Measurements from ENCODE around the gene TMEM63B.
A peak's percentile ranks its signal among the peaks of the same experiment; 100 is the strongest.

Gene TMEM63B

DNA sequence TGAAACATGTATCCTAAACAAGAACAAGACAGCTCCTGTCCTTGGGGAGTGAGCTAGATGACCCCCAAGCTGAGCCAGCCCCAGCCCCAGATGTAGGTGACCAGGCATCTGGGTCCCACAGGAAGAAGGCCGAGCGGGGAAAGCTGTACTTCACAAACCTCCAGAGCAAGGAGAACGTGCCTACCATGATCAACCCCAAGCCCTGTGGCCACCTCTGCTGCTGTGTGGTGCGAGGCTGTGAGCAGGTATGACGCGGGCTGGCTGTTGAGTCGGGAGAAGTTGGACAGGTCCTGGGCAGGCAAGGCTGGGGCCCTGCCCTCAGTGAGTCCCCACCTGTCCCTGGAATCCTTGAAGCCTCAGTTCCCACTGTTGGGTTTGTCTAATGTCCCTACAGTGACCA lies 19.9 kb downstream of the TMEM63B start:
- no peak for DNase-seq

DNA sequence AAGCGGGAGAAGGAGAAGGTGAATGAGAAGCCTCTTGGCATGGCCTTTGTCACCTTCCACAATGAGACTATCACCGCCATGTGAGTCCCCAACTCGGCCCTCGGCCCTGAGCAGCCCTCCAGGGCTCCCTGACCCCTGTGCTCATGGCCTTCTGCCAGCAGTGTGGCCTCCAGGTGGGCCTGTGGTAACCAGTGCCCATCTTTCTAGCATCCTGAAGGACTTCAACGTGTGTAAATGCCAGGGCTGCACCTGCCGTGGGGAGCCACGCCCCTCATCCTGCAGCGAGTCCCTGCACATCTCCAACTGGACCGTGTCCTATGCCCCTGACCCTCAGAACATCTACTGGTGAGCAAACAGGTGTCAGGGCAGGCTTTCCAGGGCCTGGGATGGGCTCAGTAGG lies 21.0 kb downstream of the TMEM63B start:
- no peak for DNase-seq

DNA sequence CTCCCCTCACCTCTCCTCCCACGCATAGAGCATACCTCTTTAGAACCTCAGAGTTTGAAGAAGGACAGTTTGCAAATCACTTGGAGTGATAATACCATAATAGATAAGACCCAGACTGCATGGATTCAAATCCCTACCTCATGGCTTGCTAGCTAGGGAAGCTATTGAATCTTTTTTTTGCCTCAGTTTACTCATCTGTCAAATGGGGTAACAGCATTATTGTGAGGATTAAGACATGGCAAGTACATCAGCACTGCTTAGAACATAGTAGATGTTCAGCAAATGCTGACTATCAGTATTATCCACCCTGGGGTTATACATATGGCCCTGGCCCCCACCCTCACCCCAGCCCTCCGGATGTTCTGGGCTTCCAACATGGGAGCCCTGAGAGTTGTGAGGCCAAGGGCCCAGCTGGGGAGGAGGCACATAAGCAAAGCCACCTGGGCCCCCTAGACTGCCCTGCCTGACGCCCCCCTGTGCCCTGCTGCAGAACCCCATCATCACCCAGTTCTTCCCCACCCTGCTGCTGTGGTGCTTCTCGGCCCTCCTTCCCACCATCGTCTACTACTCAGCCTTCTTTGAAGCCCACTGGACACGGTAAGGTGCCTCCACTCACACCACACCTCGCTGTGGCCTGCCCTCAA lies 22.1 kb downstream of the TMEM63B start:
- no peak for DNase-seq

DNA sequence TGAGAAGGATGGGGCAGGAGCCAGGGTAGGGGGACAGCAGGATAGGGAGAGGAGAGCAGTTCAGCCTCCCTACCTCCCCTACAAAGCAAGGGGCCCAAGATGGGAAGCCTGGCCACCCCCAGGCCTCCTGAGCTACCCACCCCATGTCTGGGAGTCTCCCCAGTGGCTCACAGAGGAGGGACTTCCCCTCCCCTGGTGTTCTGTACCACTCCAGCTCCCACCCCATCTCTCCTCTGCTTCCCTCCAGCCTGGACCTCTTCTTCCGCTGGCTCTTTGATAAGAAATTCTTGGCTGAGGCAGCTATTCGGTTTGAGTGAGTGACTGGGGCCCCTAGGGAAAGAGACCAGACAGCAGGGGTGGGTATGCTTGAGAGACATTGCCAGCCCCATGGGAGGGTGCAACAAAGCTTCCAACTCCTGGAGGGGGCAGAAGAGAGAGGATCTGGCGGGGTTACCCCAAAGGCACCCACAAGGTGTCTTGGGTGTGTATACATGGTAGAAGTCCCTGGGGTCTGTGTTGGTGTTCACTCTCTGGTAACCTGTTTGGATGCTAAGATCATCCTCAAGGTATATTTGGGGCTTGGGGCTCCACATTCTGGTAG lies 23.1 kb downstream of the TMEM63B start:
- no peak for DNase-seq

DNA sequence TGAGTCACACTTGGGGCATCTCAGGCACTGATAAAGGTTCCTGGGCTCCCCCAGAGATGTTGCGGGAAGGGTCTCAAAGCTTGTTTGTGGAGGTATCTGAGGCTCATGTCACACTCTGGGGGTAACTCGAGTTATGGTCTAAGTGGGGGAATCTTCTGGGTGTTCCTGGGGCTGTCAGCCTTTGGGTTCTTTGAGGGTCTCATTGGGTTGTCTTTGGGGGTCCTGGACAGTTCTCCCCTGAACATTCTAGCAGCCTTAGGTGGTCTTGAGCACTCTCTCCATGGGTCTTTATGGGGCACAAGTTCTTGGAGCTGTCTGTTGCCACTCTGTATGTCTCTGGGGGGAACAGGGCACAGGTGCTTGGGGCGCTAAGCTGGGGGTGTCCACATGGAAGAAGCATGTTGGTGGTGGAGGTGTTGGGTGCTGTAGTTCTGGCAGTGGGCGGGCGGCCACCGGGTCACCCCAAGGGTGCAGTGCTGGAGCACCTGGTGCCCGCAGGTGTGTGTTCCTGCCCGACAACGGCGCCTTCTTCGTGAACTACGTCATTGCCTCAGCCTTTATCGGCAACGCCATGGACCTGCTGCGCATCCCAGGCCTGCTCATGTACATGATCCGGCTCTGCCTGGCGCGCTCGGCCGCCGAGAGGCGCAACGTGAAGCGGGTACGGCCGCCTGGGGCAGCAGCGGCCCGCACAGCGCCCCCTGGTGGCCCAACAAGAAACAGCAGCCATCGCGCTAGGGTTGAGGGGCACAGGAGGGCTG lies 24.2 kb downstream of the TMEM63B start:
- DNase-seq = peak; percentile 87

DNA sequence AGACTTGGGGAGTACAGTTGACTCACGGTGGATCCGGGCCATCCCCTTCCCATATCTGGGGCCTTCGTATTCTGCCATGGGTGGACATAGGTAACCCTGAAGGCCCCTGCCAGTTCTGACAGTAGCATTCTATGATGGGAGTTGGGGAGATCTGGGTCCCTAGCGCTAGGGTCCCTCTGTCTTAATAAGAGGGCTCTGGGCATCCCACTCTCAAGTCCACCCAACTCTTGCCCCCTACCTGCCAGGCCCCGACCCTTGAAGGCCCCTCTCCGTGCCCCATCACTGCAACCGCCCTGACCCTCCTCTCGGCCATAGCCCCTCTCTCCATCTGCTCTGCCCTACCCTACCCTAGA lies 24.7 kb downstream of the TMEM63B start:
- DNase-seq = no peak

DNA sequence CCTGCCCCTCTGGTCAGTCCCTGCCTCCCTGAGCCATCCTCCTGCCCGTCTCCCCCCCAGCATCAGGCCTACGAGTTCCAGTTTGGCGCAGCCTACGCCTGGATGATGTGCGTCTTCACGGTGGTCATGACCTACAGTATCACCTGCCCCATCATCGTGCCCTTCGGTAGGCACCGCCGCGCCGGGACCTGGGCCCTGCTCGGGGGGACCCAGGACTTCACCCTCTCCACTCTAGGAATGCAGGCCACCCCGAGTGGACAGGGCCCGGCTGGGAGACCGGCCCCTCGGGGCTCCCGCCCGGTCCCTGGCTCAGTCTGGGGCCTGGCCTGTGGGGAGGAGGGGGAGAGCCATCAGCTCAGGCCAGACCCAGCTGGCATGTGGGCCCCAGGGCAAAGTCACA lies 25.2 kb downstream of the TMEM63B start:
- no peak for DNase-seq

DNA sequence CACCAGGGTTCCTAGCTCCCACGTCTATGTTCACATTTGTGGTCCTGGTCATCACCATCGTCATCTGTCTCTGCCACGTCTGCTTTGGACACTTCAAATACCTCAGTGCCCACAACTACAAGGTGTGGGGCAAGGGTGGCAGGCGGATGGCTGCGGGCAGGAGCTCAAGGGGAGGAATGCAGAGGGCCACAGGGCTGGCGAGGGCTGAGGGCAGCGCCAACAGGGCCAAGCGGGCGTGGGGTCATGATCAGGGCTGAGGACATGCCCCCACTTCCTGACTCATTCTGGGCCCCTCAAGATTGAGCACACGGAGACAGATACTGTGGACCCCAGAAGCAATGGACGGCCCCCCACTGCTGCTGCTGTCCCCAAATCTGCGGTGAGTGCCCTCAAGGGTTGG lies 26.7 kb downstream of the TMEM63B start:
- no peak for DNase-seq

DNA sequence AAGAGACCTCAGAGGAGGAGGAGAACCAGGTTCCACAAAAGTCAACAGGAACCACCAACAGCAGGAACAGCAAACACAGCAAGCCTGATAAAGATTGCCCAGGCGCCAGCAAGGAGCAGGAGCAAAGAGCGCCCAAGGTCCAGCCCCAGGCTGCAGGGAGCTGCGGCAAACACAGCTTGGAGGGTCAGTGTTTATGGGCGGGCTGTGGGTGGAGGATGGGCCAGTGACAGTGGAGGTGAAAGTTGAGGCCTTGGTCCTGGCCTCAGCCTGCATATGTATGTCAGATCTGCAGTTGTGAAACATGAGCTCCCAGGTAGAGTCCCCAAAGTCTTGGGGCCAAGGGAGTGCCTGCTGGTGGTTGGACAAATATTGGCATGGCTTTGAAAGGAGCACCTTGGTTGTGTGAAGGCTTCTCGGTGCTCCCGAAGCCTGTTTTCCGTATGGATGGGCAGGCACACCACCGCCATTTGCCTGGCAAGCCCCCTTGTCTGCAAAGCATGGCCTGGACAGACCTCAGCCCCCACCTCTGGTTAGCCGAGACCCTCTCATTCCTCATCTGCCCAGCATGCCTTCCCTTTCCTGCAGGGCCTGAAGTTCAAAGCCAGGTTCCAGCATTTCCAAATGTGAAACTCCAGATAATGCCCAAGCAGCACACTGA lies 29.3 kb downstream of the TMEM63B start:
- no peak for DNase-seq

DNA sequence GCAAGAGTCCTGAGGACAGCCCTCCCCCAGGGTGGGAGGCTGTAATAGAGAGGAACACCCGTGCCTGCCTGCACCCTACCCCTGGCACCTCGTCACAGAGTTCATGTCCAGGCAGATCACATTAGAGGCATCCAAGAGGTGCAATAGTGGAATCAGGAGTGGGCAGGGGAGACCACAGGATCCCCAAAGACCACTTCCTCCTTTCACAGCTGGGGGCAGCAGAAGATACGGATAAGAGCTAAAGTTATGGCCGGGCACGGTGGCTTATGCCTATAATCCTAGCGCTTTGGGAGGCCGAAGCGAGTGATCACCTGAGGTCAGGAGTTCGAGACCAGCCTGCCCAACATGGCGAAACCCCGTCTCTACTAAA lies 29.8 kb downstream of the TMEM63B start:
- DNase-seq = peak; percentile 26

DNA sequence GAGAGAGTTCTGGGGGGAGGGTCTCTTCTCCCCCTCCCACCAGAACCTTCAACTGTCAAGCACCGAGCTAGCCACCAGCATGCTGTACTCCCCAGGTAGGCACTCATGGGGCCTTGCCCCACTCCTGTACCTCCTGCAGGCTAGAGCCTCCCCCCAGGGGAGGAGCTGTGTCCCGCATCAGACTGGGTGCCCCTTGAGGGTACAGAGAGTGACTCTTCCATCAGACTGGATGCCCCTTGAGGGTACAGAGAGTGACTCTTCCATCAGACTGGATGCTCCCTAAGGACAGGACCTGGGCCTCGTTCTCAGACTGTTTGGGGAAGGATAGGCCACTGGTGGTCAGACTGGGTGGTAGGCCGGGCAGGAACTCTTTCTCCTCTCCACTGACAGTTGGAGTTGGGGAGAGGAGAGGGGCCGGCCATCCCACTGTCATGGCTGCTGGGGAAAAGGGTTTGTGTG lies 31.4 kb downstream of the TMEM63B start, which contains the start of gene CAPN11:
CAPN11 (plus strand) TSS at position 51 of the 459 bp plus-strand sequence; CDS start at position 80, 29 bp downstream.
- no peak for DNase-seq

DNA sequence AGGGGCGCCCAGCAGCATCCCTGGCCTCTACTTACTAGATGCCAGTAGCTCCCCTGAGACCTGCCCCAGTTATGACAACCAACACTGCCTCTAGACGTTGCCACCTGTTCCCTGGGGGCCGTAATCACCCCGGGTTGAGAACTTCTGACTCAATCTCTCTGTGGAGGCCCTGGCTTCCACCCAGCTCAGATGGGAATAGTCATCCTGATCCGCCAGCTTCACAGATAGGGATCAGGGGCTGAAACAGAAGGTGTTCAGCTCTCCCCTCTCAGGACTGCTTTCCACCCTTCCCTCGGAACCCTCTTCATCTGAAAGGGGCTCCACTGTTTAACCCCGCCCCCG lies 34.6 kb downstream of the TMEM63B start:
- DNase-seq = no peak

DNA sequence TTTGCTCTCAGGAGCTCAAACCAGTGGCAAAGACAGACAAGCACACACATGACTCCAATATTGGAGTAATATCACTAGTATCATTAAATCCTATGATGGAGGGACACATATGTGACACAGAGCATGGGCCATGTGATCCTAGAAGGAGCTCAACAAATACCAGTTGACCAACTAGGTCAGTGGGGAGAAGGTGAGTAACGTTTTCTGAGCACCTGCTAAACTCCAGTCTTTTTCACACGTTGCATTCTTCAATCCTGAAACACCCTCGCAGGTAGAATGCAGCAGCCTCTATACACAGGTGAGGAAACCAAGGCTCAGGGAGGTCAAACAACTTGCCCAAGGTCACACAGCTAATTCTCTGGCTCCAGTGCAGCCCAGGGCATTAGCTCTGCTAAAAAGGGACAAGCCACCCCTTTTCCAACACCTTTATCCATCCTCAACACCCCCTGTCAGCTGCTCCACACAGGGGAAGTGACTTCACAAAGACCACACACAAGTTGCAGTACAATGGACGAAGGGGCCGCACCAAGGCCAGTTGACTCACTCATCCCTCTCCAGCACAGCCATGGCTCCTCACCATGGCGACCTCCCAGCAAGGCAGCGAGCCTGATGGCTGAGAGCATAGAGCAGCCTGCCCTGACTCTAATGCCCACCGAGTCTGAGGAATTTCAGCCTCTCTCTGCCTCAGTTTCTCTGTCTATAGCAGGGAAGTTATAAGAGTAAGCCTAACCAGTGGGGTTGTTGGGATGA lies 35.7 kb downstream of the TMEM63B start:
- DNase-seq = no peak

DNA sequence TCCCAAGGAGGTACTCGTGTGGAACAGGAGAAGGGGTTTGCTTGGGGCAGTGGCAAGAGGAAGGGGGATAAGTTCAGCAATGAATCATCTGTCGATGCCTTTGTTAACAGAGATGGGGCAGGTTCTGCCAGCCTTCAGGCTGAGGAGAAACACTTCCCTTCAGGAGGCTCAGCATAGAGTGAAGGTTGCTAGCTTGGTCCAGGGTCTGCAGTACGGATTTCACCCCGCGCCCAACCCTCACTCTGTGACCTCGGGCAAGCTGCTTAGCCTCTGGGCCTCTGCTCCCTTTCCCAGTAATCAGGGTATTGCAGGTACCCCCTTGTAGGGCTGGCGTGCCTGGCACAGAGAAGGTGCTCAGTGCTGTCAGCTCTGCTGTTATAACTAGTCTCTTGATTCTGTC lies 38.8 kb downstream of the TMEM63B start:
- DNase-seq = no peak

DNA sequence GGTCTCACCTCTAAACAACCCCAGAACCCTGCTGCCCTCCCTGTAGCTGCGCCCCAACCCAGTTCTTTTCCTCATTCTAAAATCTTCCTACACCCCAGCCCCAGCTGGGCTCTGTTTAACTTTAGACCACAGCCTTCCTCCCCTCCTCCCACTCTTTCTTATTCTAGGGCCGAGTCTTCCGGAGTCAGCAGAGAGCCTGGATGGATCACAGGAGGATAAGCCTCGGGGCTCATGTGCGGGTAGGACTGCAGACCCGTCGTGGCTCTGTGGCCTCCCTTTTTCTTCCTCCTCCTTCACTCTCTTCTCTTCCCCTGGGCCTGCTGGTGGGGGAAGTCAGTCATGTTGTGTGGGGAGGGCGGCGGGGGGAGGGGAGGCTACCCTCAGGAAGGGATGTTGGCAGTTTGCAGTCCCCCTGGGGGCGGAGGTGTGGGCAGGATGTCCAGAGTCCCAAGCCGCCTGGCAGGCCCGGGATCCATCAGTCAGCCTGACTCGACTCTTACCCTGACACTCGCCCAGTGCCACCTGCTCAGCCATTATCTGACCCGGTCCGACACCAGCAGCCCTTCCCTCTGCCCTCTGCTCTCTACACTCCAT lies 39.3 kb downstream of the TMEM63B start:
- peak; percentile 53 for DNase-seq

DNA sequence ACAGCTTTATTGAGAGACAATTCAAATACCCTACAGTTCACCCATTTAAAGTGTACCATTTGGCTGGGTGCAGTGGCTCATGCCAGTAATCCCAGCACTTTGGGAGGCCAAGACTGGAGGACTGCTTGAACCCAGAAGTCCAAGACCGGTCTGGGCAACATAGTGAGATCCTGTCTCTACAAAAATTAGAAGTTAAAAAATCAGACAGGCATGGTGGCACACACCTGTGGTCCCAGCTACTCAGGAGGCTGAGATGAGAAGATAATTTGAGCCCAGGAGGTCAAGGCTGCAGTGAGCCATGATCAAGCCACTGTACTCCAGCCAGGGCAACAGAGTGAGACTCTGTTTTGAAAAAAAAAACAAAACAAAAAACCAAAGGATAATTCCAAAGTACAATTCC lies 40.2 kb downstream of the TMEM63B start:
- DNase-seq = no peak

DNA sequence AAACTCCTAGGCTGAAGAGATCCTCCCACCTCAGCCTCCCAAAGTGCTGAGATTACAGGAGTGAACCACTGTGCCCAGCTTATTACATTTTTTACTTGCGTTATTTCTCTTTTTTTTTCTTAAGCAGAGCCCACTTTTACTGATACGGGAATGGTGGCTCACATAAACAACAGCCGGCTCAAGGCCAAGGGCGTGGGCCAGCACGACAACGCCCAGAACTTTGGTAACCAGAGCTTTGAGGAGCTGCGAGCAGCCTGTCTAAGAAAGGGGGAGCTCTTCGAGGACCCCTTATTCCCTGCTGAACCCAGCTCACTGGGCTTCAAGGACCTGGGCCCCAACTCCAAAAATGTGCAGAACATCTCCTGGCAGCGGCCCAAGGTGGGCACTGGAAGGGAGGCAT lies 41.8 kb downstream of the TMEM63B start:
- DNase-seq = no peak

DNA sequence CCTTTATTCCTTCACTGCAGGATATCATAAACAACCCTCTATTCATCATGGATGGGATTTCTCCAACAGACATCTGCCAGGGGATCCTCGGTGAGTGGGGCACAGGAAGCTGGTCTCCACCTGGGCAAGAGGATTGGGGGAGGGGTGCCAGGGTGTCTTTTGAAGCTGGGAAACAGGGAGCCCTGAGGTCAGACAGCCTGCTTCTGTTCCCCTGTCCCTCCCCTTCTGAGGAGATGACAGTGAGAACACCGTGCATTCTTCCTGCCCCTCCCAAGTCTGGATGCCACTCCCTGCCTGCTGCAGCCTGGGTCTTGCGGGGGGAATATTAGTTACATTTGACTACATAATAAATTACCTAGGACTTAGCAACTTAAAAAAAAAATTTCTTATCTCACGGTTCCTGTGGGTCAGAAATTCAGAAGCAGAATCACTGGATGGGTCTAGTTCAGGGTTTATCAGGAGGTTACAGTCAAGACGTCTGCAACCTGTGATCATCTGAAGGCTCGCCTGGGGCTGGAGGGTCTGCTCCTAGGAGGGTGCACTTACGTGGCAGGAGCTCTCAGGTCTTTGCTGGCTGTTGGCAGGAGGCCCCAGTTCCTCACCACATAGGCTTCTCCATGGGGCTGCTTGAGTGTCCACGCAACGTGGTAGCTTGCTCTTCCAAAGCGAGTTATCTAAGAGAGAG lies 42.7 kb downstream of the TMEM63B start:
- no peak for DNase-seq

DNA sequence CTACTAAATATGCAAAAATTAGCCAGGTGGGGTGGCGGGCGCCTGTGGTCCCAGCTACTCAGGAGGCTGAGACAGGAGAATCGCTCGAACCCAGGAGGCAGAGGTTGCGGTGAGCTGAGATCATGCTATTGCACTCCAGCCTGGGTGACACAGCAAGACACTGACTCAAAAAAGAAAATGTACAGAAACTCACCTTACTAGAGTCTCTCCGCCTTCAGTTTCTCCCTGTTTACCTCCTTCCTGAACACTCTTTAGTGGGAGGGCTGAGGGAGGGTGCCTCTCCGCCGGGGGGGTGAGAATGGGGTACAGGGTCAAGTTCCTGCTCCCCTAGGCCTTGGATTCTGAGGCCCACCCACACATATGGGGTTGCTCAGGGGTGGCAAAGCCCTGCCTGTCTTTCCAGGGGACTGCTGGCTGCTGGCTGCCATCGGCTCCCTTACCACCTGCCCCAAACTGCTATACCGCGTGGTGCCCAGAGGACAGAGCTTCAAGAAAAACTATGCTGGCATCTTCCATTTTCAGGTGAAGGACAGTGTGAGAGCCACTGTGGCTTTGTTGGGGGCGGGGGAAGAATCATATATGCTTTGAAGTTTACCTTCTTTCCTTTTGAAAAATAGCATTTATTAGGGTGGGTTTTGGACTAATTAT lies 44.7 kb downstream of the TMEM63B start:
- no peak for DNase-seq

DNA sequence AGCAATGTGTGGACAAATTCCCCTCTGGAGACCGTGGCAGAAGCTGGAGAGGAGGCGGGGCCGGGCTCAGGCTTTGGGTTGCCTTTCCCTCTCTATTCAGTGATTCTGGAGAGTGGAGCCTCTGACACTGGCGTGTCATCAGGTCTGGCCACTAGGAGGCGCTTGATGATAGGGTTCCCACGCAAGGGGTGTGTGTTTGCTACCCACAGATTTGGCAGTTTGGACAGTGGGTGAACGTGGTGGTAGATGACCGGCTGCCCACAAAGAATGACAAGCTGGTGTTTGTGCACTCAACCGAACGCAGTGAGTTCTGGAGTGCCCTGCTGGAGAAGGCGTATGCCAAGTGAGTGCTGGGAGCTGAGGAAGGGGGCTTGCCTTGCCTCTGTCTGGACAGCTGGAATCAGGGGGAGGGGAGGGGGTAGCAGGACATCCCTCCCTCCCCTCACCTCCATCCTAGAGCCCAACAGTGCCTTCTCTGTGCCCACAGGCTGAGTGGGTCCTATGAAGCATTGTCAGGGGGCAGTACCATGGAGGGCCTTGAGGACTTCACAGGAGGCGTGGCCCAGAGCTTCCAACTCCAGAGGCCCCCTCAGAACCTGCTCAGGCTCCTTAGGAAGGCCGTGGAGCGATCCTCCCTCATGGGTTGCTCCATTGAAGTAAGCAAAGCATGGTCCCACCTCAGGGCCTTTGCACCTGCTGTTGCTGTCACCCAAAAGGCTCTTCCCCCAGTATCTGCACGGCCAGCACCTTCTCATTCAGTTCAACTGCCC lies 45.6 kb downstream of the TMEM63B start:
- peak; percentile 90 for DNase-seq

Measured in OCI-M1 (cell line).